H1 (cell line): ENCODE results near the gene FEZF1. TPM values are rescaled to one million over a fixed set of nuclear protein-coding genes. Genes with fewer than 3 reads are reported as not detected.

ENCODE experiments used
- ASH2L ChIP-seq: fragments of 200-600, 300-600 bp; sonication (generic); IDR thresholded peaks from one replicate; pipeline ENCODE4 v1.7.1; 2017; ENCODE audit warnings: low read length
- BACH1 ChIP-seq: IDR thresholded peaks from 2 replicates; pipeline ENCODE4 v1.6.1; 2012; ENCODE audit warnings: low read length, improper control_type of control experiment
- CHD2 ChIP-seq: IDR thresholded peaks from 2 replicates; pipeline ENCODE4 v1.6.1; 2012; ENCODE audit warnings: low read length, improper control_type of control experiment
- CHD7 ChIP-seq: fragments of 300-600 bp; sonication (generic); IDR thresholded peaks from 2 replicates; pipeline ENCODE4 v1.7.1; 2012; ENCODE audit warnings: low read length, moderate library complexity, mild to moderate bottlenecking, inconsistent platforms; ENCODE audit not compliant: insufficient replicate concordance
- CTBP2 ChIP-seq: IDR thresholded peaks from 2 replicates; pipeline ENCODE4 v1.7.0; 2011; ENCODE audit warnings: borderline replicate concordance, mild to moderate bottlenecking, moderate library complexity, mixed read lengths, low read length; ENCODE audit not compliant: insufficient read depth, insufficient read length
- FOSL1 ChIP-seq: IDR thresholded peaks from 2 replicates; pipeline ENCODE4 v1.6.1; 2011; ENCODE audit warnings: mild to moderate bottlenecking, low read depth, low read length, moderate library complexity; ENCODE audit not compliant: insufficient read depth
- JUND ChIP-seq: IDR thresholded peaks from 2 replicates; pipeline ENCODE4 v1.6.1; 2011; ENCODE audit warnings: mild to moderate bottlenecking, improper control_type of control experiment, low read length
- PHF8 ChIP-seq: fragments of 200-600 bp; sonication (generic); conservative IDR thresholded peaks from 2 replicates; pipeline ENCODE4 v1.7.1; 2012; ENCODE audit warnings: low read depth, mild to moderate bottlenecking, inconsistent platforms, low read length, moderate library complexity
- RNF2 ChIP-seq: fragments of 200-900, 300-1000 bp; sonication (generic); IDR thresholded peaks from 2 replicates; pipeline ENCODE4 v1.7.1; 2016; ENCODE audit warnings: borderline replicate concordance, low read depth, mild to moderate bottlenecking, antibody characterized with exemption, low read length; ENCODE audit not compliant: poor library complexity, severe bottlenecking; ENCODE audit errors: missing control alignments
- SUZ12 ChIP-seq: fragments of 200-600 bp; sonication (generic); IDR thresholded peaks from 2 replicates; pipeline ENCODE4 v1.6.1; 2012; ENCODE audit warnings: mild to moderate bottlenecking, inconsistent platforms, low read length, moderate library complexity, mixed read lengths
- TEAD4 ChIP-seq: IDR thresholded peaks from 2 replicates; pipeline ENCODE4 v1.6.1; 2012; ENCODE audit warnings: low read depth, low read length, inconsistent platforms, mixed read lengths
- YY1 ChIP-seq: IDR thresholded peaks from 2 replicates; pipeline ENCODE4 v1.6.1; 2011; ENCODE audit warnings: low read depth, mild to moderate bottlenecking, low read length
- polyA plus RNA-seq, 7 experiments: library from polyadenylated mRNA; depleted of rRNA in 3 of 7; stranded (reverse) in 5 of 7; unstranded in 2 of 7; fragments of >200 nt in 5 of 7; fragments of 200-250 nt in 2 of 7; gene quantifications; 1 replicate in 5 of 7; 2 replicates in 1 of 7; 4 replicates in 1 of 7; pipeline versions ENCODE4 v1.2.1 to v1.2.3, GENCODE V29; 2011 to 2013; ENCODE audit warnings: missing spikeins in 2 of 7, mixed read lengths in 2 of 7
- total RNA-seq: library from RNA; stranded (reverse); fragmentation: NEBNext Ultra II Directional; extraction: Animal tissue kit (Norgen Biotek cat#: 25700); gene quantifications from 2 replicates; pipeline ENCODE4 v1.2.1, GENCODE V29; 2021

Gene FEZF1
- total and polyA plus RNA-seq, 2 of the 8 experiments (the other 6 are each of a cell fraction or from before 2014, with no cell fraction given), result 10.6 to 15.7 TPM

GRCh38 chr7:122291189-122291588, 13.4 kb downstream of the FEZF1 start (continued):
- no peak for TF ChIP-seq CHD7
- TF ChIP-seq PHF8, result no peak
- no peak for TF ChIP-seq FOSL1
- TF ChIP-seq TEAD4, result no peak
- TF ChIP-seq SUZ12, result no peak
- no peak for TF ChIP-seq ASH2L
- TF ChIP-seq CHD2, result no peak
- no peak for TF ChIP-seq YY1
- no peak for TF ChIP-seq JUND
- TF ChIP-seq BACH1, result no peak
- TF ChIP-seq CTBP2, result no peak
- no peak for TF ChIP-seq RNF2
